ENCODE data around the gene ENSA.
"Not testable (repeated sequence)": the region's sequence is repeated elsewhere in the genome, so short reads cannot be mapped to it uniquely, and the experiment has no call there.

Gene ENSA

GRCh38 chr1:150580966-150581365 lies 48.4 kb downstream of the ENSA start:
- DNase-seq (ENCODE audit: low read depth): not testable (repeated sequence)

- DNase-seq (ENCODE audit: low read depth): no peak
Observed at GRCh38 chr1:150579945-150580642, 49.3 kb downstream of the ENSA start.

GRCh38 chr1:150579110-150579944 lies 50.1 kb downstream of the ENSA start, which contains the start of gene MCL1:
Gene MCL1, minus strand, starts transcription at chr1:150579610. Its CDS starts 80 bp downstream, at chr1:150579530.
- peak; percentile 76 for DNase-seq (ENCODE audit: low read depth)

GRCh38 chr1:150578272-150579109 lies 50.9 kb downstream of the ENSA start:
- DNase-seq (ENCODE audit: low read depth): no peak

- DNase-seq (ENCODE audit: low read depth): no peak
Observed at GRCh38 chr1:150577557-150578271, 51.7 kb downstream of the ENSA start.

- DNase-seq (ENCODE audit: low read depth): no peak
Observed at GRCh38 chr1:150576794-150577556, 52.4 kb downstream of the ENSA start.

- DNase-seq (ENCODE audit: low read depth): no peak
Observed at GRCh38 chr1:150576367-150576711, 53.1 kb downstream of the ENSA start.

GRCh38 chr1:150575518-150576366 lies 53.7 kb downstream of the ENSA start:
- DNase-seq (ENCODE audit: low read depth): no peak

- no peak for DNase-seq (ENCODE audit: low read depth)
Observed at GRCh38 chr1:150575072-150575489, 54.3 kb downstream of the ENSA start.

- no peak for DNase-seq (ENCODE audit: low read depth)
Observed at GRCh38 chr1:150574260-150575071, 54.9 kb downstream of the ENSA start.

GRCh38 chr1:150573648-150574071 lies 55.8 kb downstream of the ENSA start:
- DNase-seq (ENCODE audit: low read depth): not testable (repeated sequence)

GRCh38 chr1:150572918-150573647 lies 56.3 kb downstream of the ENSA start:
- DNase-seq (ENCODE audit: low read depth): no peak

Measured in activated T-helper 1 cell treated with Interleukin-2 at 50 U/mL for 16 hours (primary cell).